ENCODE data around the gene FREM2.

DNA sequence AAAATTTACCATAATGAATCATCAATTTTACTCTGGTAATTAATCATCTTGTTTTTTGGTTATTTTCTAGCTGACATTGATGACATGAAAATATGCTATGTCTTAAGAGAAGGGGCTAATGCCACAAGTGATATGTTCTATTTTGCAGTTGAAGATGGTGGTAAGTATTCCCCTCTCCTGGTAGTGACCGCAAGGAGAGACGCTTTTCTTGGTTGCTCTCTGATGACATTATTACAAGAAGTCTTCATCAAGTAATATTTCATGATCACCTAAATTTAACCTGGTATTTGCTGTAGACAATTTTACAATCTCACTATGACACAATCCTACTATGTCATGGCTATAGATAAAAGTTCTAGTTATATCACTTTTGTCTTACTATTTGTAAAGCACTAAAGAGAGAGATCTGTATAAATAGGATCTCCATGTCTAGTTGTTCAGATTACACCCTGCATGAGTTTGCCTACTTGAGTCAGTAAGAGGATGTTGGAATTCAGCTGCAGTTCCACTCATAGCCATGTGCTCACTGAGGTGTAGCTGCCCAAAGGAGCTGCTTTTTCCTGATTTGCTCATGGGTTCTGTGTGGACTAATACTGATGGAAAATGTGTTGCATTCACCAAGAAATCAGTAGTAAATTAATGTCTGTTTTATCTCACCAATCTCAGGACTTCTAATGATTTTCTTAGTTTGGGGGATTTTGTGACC is 10.9 kb downstream of the FREM2 start:
- TF ChIP-seq, protein P1, sequence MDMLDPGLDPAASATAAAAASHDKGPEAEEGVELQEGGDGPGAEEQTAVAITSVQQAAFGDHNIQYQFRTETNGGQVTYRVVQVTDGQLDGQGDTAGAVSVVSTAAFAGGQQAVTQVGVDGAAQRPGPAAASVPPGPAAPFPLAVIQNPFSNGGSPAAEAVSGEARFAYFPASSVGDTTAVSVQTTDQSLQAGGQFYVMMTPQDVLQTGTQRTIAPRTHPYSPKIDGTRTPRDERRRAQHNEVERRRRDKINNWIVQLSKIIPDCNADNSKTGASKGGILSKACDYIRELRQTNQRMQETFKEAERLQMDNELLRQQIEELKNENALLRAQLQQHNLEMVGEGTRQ (IDR thresholded peaks at IDR 0.05; ENCODE audit: borderline replicate concordance, low read depth, low read length), result no peak
- TF ChIP-seq, protein P2, sequence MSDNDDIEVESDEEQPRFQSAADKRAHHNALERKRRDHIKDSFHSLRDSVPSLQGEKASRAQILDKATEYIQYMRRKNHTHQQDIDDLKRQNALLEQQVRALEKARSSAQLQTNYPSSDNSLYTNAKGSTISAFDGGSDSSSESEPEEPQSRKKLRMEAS (IDR thresholded peaks at IDR 0.05; ENCODE audit: low read depth), result no peak
- TF ChIP-seq SMC3 (IDR thresholded peaks at IDR 0.05; ENCODE audit: low read depth, low read length) (no peak), MEF2A (IDR thresholded peaks at IDR 0.05; ENCODE audit: borderline replicate concordance, low read depth) (no peak), RAD21 (IDR thresholded peaks at IDR 0.05; ENCODE audit: low read length) (no peak), CHD2 (IDR thresholded peaks at IDR 0.05; ENCODE audit: low read length, partially characterized antibody) (no peak)
- TF ChIP-seq, protein P3, sequence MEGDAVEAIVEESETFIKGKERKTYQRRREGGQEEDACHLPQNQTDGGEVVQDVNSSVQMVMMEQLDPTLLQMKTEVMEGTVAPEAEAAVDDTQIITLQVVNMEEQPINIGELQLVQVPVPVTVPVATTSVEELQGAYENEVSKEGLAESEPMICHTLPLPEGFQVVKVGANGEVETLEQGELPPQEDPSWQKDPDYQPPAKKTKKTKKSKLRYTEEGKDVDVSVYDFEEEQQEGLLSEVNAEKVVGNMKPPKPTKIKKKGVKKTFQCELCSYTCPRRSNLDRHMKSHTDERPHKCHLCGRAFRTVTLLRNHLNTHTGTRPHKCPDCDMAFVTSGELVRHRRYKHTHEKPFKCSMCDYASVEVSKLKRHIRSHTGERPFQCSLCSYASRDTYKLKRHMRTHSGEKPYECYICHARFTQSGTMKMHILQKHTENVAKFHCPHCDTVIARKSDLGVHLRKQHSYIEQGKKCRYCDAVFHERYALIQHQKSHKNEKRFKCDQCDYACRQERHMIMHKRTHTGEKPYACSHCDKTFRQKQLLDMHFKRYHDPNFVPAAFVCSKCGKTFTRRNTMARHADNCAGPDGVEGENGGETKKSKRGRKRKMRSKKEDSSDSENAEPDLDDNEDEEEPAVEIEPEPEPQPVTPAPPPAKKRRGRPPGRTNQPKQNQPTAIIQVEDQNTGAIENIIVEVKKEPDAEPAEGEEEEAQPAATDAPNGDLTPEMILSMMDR (IDR thresholded peaks at IDR 0.05), result no peak
